Fibroblast of villous mesenchyme (primary cell): ENCODE measurements around the gene SMC4. TPM values are rescaled to one million over a fixed set of nuclear protein-coding genes. Genes with fewer than 3 reads are reported as not detected.

ENCODE experiments used
- DNase-seq: peaks from one replicate; pipeline ENCODE4 v3.0.0-alpha.2; 2010; ENCODE audit warnings: low read depth
- H3K4me3 ChIP-seq: 2 replicates; pipeline ENCODE4 v1.5.1; 2011; ENCODE audit warnings: low read depth, mild to moderate bottlenecking, low read length
- total RNA-seq: library from RNA; depleted of rRNA; stranded (reverse); fragments of >200 nt; gene quantifications from 2 replicates; pipeline ENCODE4 v1.2.3, GENCODE V29; 2012
- TF ChIP-seq, protein P1 (sequence below): IDR thresholded peaks from 2 replicates; pipeline ENCODE4 v1.5.1; 2012; ENCODE audit warnings: low read depth, mild to moderate bottlenecking, low read length; ENCODE audit not compliant: insufficient read depth

Gene SMC4
- total RNA-seq, 1 donor: 88.5 TPM

DNA sequence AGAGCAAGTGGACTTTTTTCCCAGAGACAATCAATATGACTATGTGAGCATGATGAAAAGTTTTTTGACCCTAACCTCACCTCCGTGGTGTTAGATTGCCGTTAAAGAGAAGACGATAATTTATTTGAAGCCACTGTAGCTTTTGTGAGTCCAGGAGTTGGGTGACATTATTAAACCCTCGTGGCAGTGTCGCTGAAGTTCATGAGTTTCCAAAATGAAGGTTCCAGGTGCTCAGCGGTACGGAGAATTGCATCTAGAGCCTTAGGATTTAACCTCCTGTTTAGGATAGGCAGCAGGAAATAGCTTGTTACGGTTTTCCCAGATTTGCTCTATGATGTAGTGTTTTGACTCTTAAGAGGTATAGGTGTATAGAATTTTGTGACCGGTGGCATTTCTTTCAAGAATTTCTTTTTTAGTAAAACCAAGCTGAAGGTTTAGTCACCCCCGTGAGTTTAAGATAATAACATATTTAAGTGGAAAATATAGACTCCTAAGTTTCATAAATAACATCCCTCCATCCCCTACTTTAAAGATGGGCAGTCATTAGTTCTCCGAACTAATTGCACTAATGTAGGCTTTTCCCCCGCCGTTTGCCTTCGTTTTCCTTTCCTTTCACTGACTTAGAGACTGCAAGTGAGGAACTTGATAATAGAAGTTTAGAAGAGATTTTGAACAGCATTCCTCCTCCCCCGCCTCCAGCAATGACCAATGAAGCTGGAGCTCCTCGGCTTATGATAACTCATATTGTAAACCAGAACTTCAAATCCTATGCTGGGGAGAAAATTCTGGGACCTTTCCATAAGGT, 2.0 kb downstream of the SMC4 start:
- peak; percentile 90 for DNase-seq
- peak overlapping the region; percentile 97 for H3K4me3 ChIP-seq
- TF ChIP-seq, protein P1, sequence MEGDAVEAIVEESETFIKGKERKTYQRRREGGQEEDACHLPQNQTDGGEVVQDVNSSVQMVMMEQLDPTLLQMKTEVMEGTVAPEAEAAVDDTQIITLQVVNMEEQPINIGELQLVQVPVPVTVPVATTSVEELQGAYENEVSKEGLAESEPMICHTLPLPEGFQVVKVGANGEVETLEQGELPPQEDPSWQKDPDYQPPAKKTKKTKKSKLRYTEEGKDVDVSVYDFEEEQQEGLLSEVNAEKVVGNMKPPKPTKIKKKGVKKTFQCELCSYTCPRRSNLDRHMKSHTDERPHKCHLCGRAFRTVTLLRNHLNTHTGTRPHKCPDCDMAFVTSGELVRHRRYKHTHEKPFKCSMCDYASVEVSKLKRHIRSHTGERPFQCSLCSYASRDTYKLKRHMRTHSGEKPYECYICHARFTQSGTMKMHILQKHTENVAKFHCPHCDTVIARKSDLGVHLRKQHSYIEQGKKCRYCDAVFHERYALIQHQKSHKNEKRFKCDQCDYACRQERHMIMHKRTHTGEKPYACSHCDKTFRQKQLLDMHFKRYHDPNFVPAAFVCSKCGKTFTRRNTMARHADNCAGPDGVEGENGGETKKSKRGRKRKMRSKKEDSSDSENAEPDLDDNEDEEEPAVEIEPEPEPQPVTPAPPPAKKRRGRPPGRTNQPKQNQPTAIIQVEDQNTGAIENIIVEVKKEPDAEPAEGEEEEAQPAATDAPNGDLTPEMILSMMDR: no peak

DNA sequence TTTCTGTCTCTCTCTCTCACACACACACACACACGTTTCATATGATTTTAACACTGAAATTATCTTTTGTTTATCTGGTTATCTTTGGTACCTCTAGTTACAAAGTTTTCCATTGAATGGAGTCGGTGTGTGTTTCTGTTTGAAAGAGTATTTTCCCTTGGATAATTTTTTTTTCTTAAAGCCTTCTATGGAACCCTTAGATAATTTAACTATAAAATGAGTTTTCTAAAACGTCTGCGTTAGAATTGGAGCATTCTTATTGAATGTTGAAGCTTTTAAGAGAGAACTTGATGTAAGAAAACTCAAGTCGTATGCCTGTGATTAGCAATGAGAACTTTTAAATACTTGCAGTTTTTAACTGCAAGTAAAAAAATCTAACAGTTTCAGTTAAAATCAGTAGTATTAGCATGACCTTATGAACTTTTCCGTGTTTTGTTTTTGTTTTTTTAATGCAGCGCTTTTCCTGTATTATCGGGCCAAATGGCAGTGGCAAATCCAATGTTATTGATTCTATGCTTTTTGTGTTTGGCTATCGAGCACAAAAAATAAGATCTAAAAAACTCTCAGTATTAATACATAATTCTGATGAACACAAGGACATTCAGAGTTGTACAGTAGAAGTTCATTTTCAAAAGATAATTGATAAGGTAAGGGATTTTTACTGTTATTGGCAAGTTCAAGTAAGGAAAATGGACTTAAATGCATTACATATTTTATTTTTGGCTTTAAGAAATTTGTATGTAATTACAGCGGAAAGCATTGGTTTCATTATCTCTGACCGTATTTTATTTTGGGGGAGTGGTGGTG, 3.0 kb downstream of the SMC4 start:
- TF ChIP-seq, protein P1: no peak
- peak; percentile 26 for DNase-seq
- H3K4me3 ChIP-seq: peak overlapping the region; percentile 97

DNA sequence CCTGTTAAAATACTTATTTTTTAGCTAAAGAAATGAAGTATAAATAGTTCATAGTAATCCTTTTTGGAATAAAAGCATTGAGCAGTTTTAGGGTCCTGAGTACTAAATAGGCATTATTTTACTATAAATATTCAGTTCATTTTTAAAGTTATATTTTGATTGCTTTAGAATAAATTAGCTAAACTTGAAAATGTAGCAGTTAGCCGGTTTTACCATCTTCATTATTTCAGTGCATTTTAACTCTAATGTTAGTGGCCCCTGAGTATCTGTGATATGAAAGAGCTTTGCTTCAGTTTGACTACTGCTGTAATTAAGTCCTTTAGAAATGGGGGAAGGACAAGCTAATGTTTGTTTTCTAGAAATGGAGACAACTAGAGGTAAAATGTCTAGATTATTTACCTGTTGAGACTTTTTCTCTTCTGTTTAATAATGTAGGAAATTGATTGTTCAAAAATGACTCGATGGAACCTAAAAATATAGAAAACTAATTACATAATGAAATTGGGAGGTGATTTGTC, 3.6 kb downstream of the SMC4 start:
- peak overlapping the region; percentile 97 for H3K4me3 ChIP-seq
- TF ChIP-seq, protein P1: no peak
- peak; percentile 41 for DNase-seq

DNA sequence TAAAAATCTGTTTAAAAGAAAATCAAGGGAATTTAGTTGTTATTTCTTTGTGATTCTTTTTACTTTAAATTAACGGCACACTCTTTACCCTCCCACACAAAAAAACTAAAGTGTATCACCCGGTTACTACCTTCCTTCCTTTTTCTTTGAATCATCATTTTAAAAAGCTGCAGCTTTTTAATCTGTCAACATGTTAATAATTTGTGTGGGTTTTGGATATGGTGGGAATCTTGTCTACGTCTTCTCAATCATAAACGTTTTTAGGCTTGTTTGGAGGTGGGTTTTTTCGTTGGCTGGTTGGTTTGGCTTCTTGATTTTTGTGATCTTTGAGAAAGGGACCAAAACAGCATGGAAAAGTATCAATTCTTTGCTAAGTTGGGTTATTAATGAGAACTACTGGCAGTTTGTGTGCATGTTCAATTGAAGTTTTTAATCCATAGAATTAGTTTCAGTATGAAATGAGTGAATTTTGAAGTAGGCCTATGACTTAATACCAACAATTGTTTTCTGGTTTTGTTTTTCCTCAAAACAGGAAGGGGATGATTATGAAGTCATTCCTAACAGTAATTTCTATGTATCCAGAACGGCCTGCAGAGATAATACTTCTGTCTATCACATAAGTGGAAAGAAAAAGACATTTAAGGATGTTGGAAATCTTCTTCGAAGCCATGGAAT, 4.5 kb downstream of the SMC4 start:
- peak overlapping the region; percentile 97 for H3K4me3 ChIP-seq
- peak; percentile 54 for DNase-seq
- TF ChIP-seq, protein P1: no peak

DNA sequence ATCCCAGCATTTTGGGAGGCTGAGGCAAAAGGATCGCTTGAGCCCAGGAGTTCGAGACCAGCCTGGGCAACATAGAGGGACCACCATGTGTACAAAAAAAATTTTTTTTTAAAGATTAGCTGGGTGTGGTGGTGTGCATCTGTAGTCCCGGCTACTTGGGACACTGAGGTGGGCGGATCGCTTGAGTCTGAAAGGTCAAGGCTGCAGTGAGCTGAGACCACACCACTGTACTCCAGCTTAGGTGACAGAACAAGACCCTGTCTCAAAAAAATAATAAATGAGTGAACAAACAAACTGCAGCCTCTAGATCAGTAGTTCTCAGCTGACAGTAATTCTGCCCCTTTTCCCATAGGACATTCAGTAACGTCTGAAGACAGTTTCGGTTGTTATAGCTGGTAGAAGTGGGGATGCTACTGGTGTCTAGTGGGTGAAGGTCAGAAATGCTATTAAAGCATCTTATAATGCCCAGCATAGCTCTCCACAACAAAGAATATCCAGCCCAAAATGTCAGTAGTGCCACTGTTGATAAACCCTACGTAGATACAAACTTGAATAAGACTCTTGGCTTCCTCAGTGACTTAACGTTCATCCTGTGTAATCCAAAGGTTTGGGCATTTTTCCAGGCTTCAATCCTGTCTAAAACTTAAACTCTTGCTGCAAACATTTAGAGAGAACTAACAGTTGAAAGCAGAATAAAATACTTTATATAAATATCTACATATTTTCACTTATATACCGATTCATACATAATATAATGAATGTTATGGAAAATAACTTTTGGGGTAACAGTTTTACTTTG, 10.6 kb downstream of the SMC4 start:
- DNase-seq: peak; percentile 25
- H3K4me3 ChIP-seq: no peak overlapping the region
- TF ChIP-seq, protein P1: no peak

DNA sequence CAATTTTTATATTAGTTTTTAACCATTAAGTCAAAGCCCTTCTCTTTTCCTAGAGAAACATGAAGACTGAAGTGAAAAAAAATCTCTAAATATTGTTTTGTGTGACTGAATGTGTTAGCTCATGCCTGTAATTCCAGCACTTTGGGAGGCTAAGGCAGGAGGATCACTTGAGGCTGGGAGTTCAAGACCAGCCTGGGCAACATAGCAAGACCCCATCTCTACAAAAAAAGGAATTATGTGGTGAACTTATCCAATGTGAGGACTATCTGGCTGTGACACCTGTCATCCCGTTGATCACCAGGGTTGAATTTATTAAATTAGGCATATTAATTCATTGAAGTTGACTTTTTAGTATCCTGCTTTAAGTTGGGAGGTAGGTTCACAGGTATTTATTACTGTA, 13.0 kb downstream of the SMC4 start:
- no peak overlapping the region for H3K4me3 ChIP-seq
- no peak for DNase-seq
- TF ChIP-seq, protein P1: no peak
